Measurements from ENCODE around the gene PDCD4. TPM values are rescaled to one million over a fixed set of nuclear protein-coding genes. Genes with fewer than 3 reads are reported as not detected.

The PDCD4 gene
- total and polyA plus RNA-seq, 2 of the 8 experiments (the other 6 are each of a cell fraction or from before 2014, with no cell fraction given), result 3.3 to 26.8 TPM

DNA sequence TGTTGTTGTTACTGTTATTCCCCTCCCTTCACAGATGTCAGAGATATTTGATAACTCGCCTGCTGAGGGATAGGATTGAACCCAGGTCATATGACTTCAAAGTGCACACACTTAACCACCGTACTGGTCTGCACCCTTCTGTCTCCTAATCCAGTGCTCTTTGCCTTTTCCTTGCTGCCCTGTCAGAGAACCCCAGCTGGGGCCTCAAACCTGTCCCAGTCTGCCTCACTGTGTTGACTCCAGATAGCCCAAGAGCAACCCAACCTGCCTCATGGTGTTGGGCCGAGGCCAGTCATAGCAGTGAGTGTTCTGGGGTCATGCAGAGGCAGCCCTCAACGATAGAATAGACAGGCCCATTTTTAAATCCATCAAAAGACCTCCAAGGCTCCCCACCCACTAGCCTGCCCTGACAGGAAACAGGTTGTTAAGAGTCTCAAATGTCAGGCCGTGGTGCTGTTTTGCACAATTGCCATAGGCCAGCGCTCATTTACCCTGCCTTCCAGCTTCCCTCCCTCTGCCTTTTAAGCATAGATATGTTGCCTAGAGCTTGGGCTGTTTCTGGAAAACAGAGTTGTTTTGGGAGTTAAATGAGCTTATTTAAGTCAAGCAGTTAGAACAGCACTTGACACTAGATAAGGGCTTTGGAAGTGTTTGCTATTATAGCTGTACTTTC, 37.0 kb upstream of the PDCD4 start:
- H2AFZ ChIP-seq (ENCODE audit: low read length), result peak overlapping the region; percentile 84; the same call in 1 of the 2 replicates
- CTCF ChIA-PET (ENCODE audit: partially characterized antibody), result interaction anchor here (0.8 to 3.3 kb wide), 5 partner anchors 9 to 59 kb away, joined by 3 to 10 read pairs (median 3); no protein-coding TSS in a partner anchor
- TF ChIP-seq ZNF274 (IDR thresholded peaks at IDR 0.05; ENCODE audit: borderline replicate concordance, extremely low read depth, low read length) (no peak), CBX5 (IDR thresholded peaks at IDR 0.05; ENCODE audit: low read depth, low read length) (no peak)

More for the DNA sequence above, 37.0 kb upstream of the PDCD4 start:
- Histone ChIP-seq H3K18ac (ENCODE audit: extremely low read depth, low read length) (no peak overlapping the region), H3K79me1 (ENCODE audit: low read depth, low read length) (no peaks in the 10 kb centered on the region), H3K4me3 (ENCODE audit: extremely low read depth in 1 of 4, insufficient read depth in 2 of 4, low read depth in 3 of 4, low read length in 4 of 4) (no peak overlapping the region), H3K23me2 (ENCODE audit: low read depth, low read length) (no peaks in the 10 kb centered on the region), H3K79me2 (ENCODE audit: control insufficient read depth in 1 of 2, insufficient read depth in 2 of 2, low read length in 2 of 2) (no peaks in the 10 kb centered on the region), H3K27ac (ENCODE audit: low read depth, low read length) (no peak overlapping the region), H3K14ac (ENCODE audit: insufficient read length) (no peak overlapping the region), H3K9ac (replicated peaks in 1 of 4; ENCODE audit: extremely low read depth in 1 of 4, low read depth in 3 of 4, low read length in 3 of 4) (no peak overlapping the region), H4K20me1 (replicated peaks in 1 of 2; ENCODE audit: control insufficient read depth in 1 of 2, insufficient read depth in 2 of 2, low read length in 2 of 2) (no peaks in the 10 kb centered on the region), H3K9me3 (ENCODE audit: insufficient read depth in 2 of 2, low read depth in 1 of 2, low read length in 1 of 2) (no peaks in the 10 kb centered on the region), H2BK5ac (ENCODE audit: low read depth, low read length) (no peak overlapping the region), H2BK120ac (replicated peaks; ENCODE audit: low read depth, low read length) (no peak overlapping the region), H3K56ac (replicated peaks; ENCODE audit: insufficient read length, low read depth, low read length) (no peak overlapping the region), H3K4ac (replicated peaks; ENCODE audit: insufficient read length, low read depth, low read length) (no peak overlapping the region), H3K36me3 (ENCODE audit: control insufficient read depth in 2 of 4, insufficient read depth in 4 of 4, low read length in 3 of 4) (no peaks in the 10 kb centered on the region), H4K5ac (ENCODE audit: insufficient read length, low read depth, low read length) (no peak overlapping the region), H3K27me3 (replicated peaks in 1 of 4; ENCODE audit: control insufficient read depth in 3 of 4, extremely low read depth in 1 of 4, insufficient read depth in 3 of 4, low read length in 3 of 4) (no peaks in the 10 kb centered on the region), H2BK12ac (ENCODE audit: low read depth, low read length) (0 out of 2 replicates have a peak overlapping the region, but pooled peaks have one; percentile 84), H3K4me1 (replicated peaks in 1 of 4; ENCODE audit: control insufficient read depth in 3 of 4, insufficient read depth in 4 of 4, low read length in 3 of 4) (peaks cover 0 to 10% (median 2%) of the 10 kb centered on the region in 4 experiments; a peak in 4 of 7 replicates), H2AK5ac (ENCODE audit: low read depth, low read length) (no peak overlapping the region), H2BK15ac (ENCODE audit: low read length) (no peak overlapping the region), H3K23ac (ENCODE audit: insufficient read length) (no peak overlapping the region), H4K91ac (replicated peaks; ENCODE audit: insufficient read length, low read length) (no peak overlapping the region), H4K8ac (ENCODE audit: extremely low read depth, insufficient read depth, low read length) (no peak overlapping the region), H2BK20ac (ENCODE audit: low read length) (no peak overlapping the region), H3K4me2 (ENCODE audit: insufficient read depth in 1 of 2, low read depth in 2 of 2, low read length in 2 of 2) (no peak overlapping the region)
- 83% methylated on average over 6 of the region's 6 CpGs; no CpG with 5 or more reads in 1 of the 2 experiments for WGBS, 2 experiments (ENCODE audit: extremely low coverage in 1 of 2, insufficient coverage in 1 of 2, insufficient read length in 1 of 2, insufficient replicate concordance in 2 of 2, low coverage in 1 of 2, low lambda C conversion rate in 2 of 2, missing lambda C conversion rate in 1 of 2)
- FAIRE-seq (no peak), DNase-seq (ENCODE audit: low read depth in 1 of 2, low spot score in 2 of 2) (no peak)
- POLR2A ChIA-PET (ENCODE audit: partially characterized antibody), result no interaction called here
